Activated CD8-positive, alpha-beta memory T cell treated with anti-CD3 and anti-CD28 coated beads for 48 hours (primary cell): ENCODE data around the gene LRTM2.

Experiments
- DNase-seq, 3 experiments: peaks; one replicate each; pipeline ENCODE4 v3.0.0-alpha.2; 2020; ENCODE audit warnings: low read depth in 2 of 3, low spot score in 2 of 3

The LRTM2 gene

DNA sequence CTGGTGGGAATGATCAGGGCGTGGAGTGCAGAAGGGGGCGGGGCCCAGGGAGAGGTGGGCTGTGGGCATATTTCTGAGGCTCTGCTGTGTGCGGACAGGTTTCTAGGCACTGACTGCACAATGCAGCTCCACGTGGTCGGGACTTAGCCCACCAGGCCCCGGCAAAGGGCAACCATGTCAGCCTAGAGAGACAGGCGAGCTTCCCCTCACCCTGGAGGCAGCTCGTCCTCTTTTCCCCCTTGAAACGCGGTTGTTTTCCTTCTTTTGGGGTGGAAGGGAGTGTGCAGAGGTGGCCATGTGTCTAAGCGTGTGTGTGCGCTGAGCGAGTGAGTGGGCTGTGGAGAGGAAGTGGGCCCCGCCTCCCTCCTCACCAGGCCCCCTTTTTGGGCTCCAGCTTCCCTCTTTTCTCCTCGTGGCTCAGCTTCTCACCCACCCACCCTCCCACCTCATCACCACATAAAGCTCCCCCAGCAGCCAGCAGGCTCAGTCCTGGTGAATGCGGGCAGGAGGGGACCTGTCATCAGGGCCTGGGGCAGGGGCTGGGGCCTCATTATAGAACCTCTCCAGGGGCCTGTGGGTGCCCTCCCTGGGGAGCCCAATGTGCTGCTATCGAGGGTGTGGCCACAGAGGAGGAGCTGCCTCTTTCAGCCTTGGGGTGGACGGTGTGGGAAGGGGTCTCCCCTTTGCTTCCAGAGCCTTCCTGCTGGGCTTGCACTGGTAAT lies 22.0 kb downstream of the LRTM2 start:
- DNase-seq, result no peak

DNA sequence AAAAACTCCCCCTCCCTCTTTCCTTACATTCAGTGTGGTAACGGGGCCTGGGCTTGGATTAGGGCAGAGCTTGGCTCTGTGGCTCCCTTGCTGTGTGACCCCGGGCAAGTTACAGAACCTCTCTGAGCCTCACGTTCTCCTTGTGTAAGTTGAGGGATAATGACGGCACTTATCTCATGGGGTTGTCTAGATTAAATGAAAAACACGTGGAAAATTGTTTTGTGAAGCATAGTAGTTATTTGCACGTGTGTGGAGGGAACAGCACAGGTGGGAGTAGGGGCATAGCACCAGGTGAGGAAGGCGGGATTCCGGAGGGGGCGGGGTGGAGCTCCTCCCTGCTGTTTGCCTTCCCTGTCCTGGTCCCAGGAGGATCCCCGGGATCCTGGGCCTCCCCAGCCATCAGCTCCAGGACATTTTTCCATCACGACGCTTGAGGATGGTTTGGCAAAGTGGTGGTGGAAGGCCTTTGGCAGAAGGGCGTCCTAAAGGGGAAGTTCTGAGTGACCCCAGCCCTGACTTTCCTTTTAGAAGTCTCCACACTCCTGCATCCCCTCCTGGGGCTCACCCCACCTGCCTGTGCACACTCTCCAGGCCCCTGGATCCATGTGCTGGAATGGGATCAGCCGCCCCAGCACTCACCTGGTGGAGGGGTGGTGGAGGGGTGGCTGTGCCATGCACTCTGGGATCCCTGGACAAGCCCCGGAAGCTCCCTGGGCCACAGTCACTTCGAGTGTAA lies 22.7 kb downstream of the LRTM2 start:
- no peak for DNase-seq

DNA sequence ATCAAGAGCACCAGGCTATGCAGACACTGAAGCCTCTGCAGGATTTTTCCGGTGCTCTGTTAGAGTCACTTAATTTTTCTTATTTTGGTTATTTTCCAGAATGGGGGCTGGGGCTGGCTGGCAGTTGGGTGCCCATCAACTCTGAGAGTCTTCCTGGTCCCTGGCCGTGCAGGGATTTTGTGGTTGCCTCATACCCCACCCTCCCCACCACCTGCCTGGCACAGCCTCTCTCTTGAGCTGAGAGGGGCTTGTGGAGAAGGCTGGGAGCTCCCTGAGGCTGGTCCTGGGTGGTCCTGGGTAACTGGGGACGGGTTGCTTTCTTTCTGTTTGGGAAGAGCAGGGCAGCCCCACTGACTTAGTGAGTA lies 23.3 kb downstream of the LRTM2 start:
- no peak for DNase-seq

DNA sequence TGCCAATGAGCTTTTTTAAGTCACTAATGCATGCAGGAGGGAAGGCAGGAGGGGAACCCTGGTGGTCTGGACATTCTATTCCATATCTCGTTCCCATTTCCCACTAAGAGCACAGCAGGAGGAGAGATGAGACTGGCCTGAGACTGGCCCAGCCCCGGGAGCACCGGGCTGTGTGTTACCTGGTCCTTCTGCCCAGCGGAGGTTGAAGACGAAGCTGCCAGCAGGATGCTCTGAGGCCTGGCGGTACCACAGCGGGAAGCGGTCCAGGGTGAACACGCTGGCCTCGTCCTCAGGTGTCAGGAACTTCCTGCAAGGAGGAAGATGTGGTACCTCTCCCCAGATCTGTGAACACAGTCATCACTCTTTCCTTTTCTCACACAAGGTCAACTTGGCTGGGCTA lies 23.9 kb downstream of the LRTM2 start:
- no peak for DNase-seq

DNA sequence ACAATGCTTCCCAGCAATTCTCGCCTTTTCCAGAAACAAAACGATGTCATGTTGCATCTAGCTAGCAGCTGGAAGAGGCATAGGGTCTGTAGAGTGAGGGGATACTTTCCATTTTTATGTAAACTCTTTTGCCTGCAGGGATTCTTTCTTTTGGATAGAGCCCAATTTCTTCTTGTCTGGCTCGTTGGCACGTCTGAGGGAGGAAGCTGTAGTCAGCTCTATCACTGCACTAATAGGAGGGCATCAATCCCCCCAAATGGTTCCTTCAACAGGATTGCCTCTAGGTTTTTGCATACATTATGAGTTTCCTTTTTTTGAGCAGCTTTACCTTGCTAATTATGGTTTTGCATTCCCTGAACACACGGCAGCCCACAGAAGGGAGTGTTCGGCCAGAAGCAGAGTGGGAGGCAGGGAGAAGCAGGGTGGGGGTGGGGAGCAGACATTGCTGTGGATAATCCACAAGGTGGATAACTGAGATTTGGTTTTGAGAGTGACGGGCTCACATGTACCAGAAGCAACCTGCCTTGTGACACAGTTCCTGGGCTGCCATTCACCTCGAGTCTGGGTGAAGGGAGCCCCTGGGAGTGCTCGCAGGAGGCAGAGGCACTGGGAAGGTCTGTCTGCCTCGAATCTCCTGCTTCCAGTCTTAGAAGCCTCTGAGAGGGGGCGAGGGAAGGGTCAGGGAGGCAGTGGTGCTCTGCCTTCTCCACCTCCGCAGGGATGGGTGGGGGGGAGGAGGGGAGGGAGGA lies 24.5 kb downstream of the LRTM2 start:
- DNase-seq, result no peak

DNA sequence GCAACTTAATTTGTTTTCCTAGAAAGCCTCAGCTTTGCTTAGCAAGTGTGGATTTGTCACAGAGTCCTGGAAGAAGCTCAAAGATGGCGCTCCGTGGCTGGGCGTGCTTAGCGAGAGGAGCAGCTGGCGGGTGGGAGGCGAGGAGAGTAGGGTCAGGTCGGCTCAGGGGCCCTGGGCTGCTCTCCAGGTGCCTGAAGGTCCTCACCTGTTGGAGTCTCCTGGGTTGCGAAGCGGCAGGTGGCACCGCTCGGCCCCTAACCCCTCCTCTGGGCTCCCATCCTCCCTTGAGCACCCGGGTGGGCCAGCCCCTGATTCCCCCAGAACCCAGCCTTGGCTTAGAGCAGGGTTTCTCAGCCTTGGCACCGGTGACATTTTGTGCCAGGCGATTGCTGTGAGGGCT lies 25.1 kb downstream of the LRTM2 start:
- no peak for DNase-seq

DNA sequence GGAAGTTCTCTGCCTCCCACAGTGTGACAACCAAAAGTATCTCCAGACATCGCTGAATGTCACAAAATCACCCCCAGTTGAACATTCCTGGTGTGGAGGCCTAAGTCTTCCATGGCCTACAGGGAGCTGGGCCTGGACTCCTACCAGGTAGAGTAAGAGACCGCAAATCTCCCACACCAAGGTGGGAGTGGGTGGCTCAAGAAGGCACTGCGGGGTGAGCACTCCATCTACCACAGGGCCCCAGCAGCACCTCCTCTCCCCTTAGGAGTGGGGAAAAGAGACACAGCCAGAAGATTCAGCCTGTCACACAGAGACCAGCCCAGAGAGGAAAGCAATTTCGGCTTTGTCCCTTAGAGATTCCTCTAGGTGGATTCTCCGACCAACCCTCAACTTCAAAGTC lies 25.5 kb downstream of the LRTM2 start:
- no peak for DNase-seq

DNA sequence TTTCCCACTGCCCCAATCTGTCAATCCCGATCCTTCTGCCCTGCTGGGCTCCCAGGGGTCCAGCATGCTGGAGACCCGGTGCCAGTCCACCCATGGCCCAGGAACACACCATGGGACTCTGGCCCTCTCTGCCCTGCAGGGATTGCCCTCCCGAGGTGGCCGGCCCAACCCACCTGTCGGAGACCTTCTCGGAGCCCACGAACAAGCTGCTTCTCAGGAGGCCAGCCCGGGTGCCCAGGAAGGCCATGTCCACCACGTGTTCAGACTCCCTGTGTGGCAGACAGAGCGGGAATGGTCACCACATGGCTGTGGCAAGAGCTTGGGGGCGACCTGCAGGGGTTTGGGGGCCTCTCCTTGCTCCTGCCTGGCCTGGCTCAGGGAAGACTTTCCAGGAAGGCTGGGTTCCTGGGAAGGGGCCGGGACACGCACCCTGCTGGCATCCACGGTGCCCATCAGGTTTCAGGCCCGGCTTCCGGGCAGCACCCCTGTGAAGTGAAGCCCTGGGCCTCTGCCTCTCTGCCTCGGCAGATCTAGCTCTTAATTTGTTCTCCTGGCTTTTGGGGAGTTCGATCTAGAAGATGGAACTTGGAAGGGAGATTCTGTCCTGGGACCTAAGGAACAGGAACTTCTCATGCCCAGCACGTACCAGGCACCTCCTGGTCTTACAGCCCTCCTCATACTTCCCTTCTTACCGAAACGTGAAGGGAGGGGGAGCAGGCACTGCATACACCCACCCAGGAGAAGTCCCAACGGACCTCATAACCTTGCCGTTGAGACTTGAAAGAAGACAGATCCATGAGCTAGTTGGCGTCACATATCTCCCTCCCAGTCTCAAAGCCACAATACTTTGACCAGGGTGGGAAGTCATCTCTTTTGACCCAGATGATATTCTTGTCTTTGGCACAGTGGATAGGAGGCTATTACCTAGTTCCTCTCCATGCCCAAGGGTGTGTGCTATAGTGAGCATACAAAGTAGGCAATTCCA lies 26.3 kb downstream of the LRTM2 start:
- no peak for DNase-seq

DNA sequence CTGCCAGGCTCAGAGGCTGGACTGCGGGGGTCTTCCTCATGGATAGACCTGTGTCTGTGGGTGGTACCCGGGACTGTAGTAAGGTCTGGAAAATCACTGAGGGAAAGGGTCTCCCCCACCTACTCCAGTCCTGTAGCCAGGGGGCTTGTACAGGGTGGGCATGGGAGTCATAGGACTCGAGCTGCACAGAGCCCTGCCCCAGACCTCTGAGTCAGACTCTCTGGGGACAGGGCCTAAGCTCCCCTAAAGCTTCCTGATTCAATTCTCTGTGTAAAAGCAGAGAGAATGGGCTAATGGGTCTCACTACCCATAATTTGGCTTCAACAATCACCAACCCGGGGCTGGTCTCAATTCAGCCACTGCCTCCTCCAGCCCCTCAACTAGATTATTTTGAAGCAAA lies 27.0 kb downstream of the LRTM2 start:
- DNase-seq, result no peak

DNA sequence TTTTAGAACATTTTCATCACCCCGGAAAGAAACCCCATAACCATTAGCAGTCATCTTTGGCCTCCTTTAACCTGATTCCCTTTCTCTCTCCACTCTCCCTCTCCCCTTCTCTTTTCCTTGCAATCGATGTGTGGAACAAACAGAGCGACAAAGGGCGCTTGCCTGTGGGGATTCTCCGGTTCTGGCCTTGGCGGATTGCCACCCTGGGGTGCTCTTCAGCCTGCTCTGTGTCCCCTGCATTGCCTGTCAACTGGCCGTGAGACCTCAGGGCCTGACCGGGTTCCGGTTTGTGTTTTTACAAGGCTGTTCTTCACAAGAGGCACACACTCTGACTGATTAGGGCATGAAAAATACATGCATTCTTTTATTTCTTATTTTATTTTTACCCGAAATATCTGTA lies 27.8 kb downstream of the LRTM2 start:
- DNase-seq, result no peak

DNA sequence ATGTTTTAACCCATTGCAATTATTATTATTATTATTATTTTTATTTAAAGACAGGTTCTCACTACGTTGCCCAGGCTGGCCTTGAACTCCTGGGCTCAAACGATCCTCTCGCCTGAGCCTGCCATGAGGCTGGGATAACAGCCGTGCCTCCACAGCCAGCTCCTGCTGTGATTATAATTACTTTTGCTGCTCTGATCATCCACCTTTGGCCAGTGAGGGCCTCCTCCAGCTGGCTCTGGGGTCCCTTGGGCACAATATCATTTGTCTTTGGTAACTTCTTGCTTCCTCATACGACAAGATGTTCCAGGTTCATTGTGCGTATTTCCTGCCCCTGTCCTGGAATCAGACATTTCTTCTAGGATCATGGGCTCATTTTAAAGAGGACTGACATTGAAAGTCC lies 28.4 kb downstream of the LRTM2 start:
- no peak for DNase-seq

DNA sequence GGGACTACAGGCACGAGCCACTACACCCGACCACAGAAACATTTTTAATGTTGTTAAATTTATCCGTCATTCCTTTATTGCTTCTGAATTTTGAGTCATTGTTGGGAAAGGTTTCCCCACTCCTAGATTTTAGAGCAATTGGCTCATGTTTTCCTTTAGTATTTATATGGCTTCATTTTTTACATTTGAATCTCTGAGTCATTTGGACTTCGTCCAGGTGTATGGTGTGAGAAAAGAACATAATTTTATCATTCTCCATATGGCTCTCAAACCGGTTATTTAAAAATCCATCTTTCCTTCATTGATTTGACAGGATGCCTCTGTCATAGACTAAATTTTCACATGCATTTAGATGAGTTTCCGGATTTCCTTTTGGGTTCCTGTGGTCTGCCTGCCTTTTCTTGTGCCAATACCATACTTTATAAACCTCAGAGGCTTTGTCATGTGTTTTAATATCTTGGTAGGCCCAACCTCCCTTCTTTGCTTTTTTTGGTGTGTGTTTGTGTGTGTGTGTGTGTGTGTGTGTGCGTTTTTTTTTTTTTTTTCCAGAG lies 30.9 kb downstream of the LRTM2 start:
- no peak for DNase-seq

DNA sequence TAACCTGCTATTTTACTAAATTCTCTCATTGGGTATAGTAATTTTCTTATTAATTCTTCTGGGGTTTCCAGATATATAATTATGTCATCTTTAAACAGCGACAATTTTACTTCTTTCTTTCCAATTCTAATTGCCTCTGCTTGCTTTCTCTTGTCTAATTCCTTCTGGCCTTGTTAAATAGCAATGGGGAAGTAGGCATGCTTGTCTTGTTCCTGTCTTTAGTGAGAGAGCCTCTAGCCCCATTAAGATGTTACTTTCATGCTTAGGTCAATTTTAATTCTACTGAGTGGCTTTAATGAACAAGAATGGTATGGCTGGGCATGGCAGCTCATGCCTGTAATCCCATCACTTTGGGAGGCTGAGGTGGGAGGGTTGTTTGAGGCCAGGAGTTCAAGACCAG lies 31.7 kb downstream of the LRTM2 start:
- DNase-seq, result no peak

DNA sequence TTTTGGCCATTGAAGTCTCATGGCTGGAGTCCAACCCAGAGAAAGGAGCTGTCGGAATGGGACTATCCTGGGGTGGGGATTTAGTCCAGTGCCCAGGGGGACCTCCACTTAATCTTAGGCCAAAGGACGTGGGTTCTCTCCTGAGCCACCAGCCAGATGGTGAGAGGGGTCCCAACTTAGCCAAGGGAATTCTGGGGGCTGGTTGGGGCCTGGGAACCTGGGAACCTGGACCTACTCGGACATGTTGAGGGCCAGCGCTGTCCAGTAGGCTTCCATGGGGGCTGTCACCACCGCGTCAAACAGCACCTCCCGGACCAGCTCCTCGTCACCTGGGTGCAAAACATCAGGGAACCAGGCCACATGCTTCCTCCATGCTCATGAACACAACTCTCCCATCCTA lies 33.4 kb downstream of the LRTM2 start:
- DNase-seq, result no peak

DNA sequence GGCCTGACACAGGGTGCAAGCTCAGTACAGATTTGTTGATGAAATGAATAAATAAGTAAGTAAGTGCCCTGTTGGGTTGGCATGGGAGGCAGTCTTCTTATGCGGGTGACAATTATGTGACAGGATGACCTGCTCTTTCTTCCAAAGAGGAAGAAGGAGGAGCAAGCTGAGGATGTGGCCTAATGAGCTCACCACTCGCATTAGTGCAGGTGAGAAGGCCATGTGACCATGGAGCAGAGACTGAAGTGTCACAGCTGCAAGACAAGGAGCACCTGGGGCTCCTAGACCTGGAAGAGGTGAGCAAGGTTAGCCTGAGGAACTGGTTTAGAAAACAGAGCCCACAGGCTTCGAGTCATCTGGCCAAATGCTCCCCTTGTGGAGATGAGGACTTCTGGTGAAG lies 34.9 kb downstream of the LRTM2 start:
- DNase-seq, result no peak

DNA sequence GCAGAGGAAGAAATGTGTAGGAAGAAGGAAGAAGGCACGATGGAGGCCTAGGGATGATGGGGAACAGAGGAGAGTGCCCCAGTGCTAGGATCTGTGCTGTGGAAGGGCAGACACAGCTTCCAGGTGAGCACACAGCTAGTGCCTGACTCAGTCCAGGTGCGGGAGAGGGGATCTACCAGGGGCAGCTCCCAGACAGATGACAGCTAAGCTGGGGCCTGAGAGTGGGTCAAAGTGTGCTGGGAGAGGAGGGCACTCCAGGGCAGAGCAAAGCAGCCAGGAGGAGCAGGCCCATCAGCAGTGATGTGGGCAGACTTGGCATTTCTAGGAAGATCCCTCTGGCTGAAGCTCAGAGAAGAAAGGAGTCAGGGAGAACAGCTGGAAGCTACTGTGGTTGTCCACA lies 36.7 kb downstream of the LRTM2 start:
- DNase-seq, result no peak

DNA sequence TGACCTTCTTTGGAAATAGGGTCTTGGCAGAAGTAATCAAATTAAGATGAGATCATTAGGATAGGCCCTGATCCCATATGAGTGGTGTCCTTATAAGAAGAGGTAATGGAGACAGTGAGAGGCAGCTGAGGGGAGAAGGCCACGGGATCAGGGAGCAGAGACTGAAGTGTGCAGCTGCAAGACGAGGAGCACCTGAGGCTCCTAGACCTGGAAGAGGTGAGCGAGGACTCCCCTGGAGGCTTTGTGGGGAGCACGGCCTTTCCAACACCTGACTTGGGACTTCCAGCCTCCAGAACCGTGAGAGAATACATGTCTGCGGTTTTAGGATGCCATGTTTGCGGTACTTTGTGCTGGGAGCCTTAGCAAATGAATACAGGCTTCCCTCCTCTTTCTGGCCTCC lies 37.5 kb downstream of the LRTM2 start:
- no peak for DNase-seq

DNA sequence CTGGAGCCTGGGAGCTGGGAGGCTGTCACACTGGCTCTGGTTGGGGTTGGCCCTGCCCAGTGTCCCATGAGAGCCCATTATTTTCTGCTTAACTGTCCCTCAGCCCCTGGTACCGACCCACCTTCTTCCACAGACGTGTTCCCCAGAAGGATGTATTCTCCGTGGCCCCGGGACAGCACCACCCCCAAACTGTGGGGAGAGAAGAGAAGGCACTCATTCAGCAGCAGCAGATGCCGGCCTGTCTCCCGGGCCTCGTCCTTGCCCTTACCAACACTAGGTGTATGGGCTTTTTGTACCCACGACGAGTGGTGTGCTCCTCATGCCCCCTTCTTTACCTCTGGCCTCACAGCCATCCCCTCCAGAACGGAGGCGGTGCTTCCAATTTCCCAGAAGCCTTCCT lies 38.1 kb downstream of the LRTM2 start:
- no peak for DNase-seq

DNA sequence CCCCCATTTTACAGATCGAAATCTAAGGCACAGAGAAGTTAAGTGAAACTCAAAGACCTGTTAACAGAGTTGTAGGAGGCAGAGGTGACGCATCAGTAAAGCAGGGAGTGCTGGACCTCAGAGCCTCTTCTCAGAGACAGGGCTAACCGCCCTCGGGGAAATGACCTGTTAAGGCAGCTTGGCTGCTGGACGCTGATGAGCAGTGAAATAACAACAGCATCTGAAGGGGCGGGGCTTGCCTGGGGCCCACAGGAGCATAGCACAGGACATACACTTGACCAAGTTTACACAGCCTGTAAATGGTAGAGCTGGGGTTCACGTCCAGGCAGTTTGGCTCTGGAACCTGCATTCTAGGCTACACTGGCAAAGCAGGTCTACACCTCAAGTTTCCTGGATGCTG lies 39.3 kb downstream of the LRTM2 start:
- DNase-seq, result no peak

DNA sequence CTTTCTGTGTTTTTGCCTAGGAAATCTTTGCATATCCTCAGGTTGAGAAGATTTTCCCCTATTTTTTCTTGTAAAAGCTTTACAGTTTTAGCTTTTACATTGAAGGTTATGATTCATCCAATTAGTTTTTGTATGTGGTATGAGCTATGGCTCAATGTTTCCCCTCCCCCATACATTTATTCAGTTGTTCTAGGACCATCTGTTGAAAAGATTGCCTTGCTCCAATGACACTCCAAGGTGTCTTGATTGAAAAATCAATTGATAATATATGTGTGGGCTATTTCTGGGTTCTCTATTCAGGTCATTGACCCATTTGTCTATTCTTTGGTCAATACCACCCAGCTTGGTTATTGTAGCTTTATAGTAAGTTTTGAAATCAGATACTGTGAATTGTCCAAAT lies 42.6 kb downstream of the LRTM2 start:
- DNase-seq, result no peak

DNA sequence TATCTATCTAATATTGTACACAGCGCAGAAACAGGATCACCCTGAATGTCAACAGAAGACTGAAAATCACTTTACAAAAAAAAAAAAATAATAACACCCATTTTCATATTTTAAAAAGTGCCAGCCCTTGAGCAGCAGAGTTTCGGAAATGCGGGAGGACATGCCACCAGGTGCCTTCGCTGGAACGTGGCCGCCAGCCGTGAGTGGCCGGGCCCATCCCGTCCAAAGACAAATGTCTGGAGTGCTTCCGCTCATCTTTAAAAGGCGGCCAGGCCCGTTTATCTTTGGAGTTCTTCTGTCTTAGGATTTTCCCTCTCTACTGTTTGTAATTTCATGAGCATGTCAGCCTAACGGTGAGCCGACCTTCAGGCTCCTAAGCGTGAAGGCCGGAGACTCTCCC lies 43.5 kb downstream of the LRTM2 start:
- no peak for DNase-seq
